Natural killer cell (primary cell): Measurements from ENCODE around the gene ACTG1. TPM values are rescaled to one million over a fixed set of nuclear protein-coding genes. Genes with fewer than 3 reads are reported as not detected.

Experiments
- ATAC-seq, 3 donors: fragments of 150-1000 bp in 2 of 3; fragments of 200-7000 bp in 1 of 3; cut with Tn5 transposase; 1 replicate in 1 of 3; 2 replicates in 2 of 3; pipeline ENCODE4 v1.10.0; 2021; ENCODE audit warnings: mild to moderate bottlenecking in 2 of 3, moderate library complexity in 2 of 3
- DNase-seq, 2 donors: peaks; one replicate each; pipeline versions ENCODE4 v3.0.0 to v3.0.0-alpha.2; 2013 to 2021; ENCODE audit warnings: mixed read lengths in 1 of 2
- H3K27ac ChIP-seq: one replicate; pipeline ENCODE4 v1.5.1; 2013; ENCODE audit warnings: mild to moderate bottlenecking, low read length
- H3K27me3 ChIP-seq: one replicate; pipeline ENCODE4 v1.6.1; 2013; ENCODE audit warnings: low read length; ENCODE audit not compliant: control insufficient read depth, insufficient read depth
- H3K36me3 ChIP-seq: one replicate; pipeline ENCODE4 v1.6.1; 2013; ENCODE audit warnings: low read length; ENCODE audit not compliant: control insufficient read depth, insufficient read depth
- H3K4me1 ChIP-seq: one replicate; pipeline ENCODE4 v1.6.1; 2013; ENCODE audit warnings: low read length; ENCODE audit not compliant: control insufficient read depth, insufficient read depth
- H3K4me3 ChIP-seq: one replicate; pipeline ENCODE4 v1.5.1; 2013; ENCODE audit warnings: low read length
- H3K9me3 ChIP-seq: one replicate; pipeline ENCODE4 v1.6.1; 2013; ENCODE audit warnings: low read length; ENCODE audit not compliant: control insufficient read depth, insufficient read depth
- H3K27ac Mint-ChIP-seq, 2 donors: one replicate each; pipeline ENCODE4 v1.8.0; 2022; ENCODE audit warnings: mild to moderate bottlenecking in 2 of 2, mixed read lengths in 2 of 2, moderate library complexity in 1 of 2
- H3K27me3 Mint-ChIP-seq, 2 donors: one replicate each; pipeline ENCODE4 v1.8.0; 2022; ENCODE audit warnings: low read depth in 2 of 2, mixed read lengths in 2 of 2
- H3K36me3 Mint-ChIP-seq: one replicate; pipeline ENCODE4 v1.8.0; 2022; ENCODE audit warnings: mixed read lengths
- H3K4me1 Mint-ChIP-seq, 2 donors: one replicate each; pipeline ENCODE4 v1.8.0; 2022; ENCODE audit warnings: mixed read lengths in 2 of 2
- H3K4me3 Mint-ChIP-seq: one replicate; pipeline ENCODE4 v1.8.0; 2022; ENCODE audit warnings: mild to moderate bottlenecking, moderate library complexity, mixed read lengths
- H3K9me3 Mint-ChIP-seq, 2 donors: one replicate each; pipeline ENCODE4 v1.8.0; 2022; ENCODE audit warnings: mixed read lengths in 2 of 2
- CTCF ChIP-seq: fragments of 200-600 bp; IDR thresholded peaks from one replicate; pipeline ENCODE4 v1.8.0; 2022; ENCODE audit warnings: antibody characterized with exemption
- WGBS: methylation state at CpG from one replicate; pipeline ENCODE4 v1.1.7; 2013; ENCODE audit warnings: missing lambda C conversion rate; ENCODE audit not compliant: insufficient coverage; 5-methylcytosine and 5-hydroxymethylcytosine counted together
- intact Hi-C: fragments of 100-400 bp; cut with micrococcal nuclease; formaldehyde crosslinking; loops from one replicate; pipeline ENCODE4 v1.14.2; 2022
- total RNA-seq, 4 donors: library from RNA; stranded (reverse); fragments of 120-200 nt in 1 of 4; gene quantifications; one replicate each; pipeline versions ENCODE4 v1.2.3 to v1.2.4, GENCODE V29; 2013 to 2022

ACTG1 gene
- total RNA-seq, 3 donors from 2014 or later (not counting 1 experiment from before 2014, with no cell fraction given), result 1,401 to 1,901 (median 1,735) TPM

GRCh38 chr17:81518113-81518784 is 5.7 kb upstream of the ACTG1 start:
- WGBS, result 67% methylated on average over 24 of the region's 24 CpGs
- DNase-seq (peak in 1 of 2 donors; percentile 23), ATAC-seq (no peak)
- peaks cover 23 to 35% of the 10 kb centered on the region in 2 donors for H3K4me1 Mint-ChIP-seq
- no peaks in the 10 kb centered on the region for H3K36me3 Mint-ChIP-seq
- Histone ChIP-seq H3K27ac (peak overlapping the region; percentile 31), H3K36me3 (no peaks in the 10 kb centered on the region), H3K4me1 (peaks cover 62% of the 10 kb centered on the region), H3K27me3 (no peaks in the 10 kb centered on the region), H3K9me3 (no peaks in the 10 kb centered on the region), H3K4me3 (no peak overlapping the region)
- H3K4me3 Mint-ChIP-seq, result peak overlapping the region; percentile 65
- TF ChIP-seq CTCF, result no peak
- no peaks in the 10 kb centered on the region for H3K9me3 Mint-ChIP-seq
- H3K27ac Mint-ChIP-seq, result peak overlapping the region in 1 of 2 donors; percentile 52
- H3K27me3 Mint-ChIP-seq, result no peaks in the 10 kb centered on the region
- intact Hi-C loops, result loop anchor here (2.0 to 10.0 kb wide), 2 partner anchors 35 to 87 kb away; partner anchors contain the start of gene FAAP100

- Mint-ChIP-seq H3K27ac (peak overlapping the region in 1 of 2 donors; percentile 52), H3K27me3 (no peaks in the 10 kb centered on the region), H3K4me3 (peak overlapping the region; percentile 65), H3K9me3 (no peaks in the 10 kb centered on the region), H3K36me3 (no peaks in the 10 kb centered on the region), H3K4me1 (peaks cover 24 to 37% of the 10 kb centered on the region in 2 donors)
- ATAC-seq (no peak), DNase-seq (peak in 1 of 2 donors; percentile 46)
- Histone ChIP-seq H3K4me3 (peak overlapping the region; percentile 2), H3K27ac (peak overlapping the region; percentile 67), H3K27me3 (no peaks in the 10 kb centered on the region), H3K36me3 (no peaks in the 10 kb centered on the region), H3K9me3 (no peaks in the 10 kb centered on the region), H3K4me1 (peaks cover 61% of the 10 kb centered on the region)
- intact Hi-C loops, result loop anchor here (2.0 to 10.0 kb wide), 2 partner anchors 35 to 87 kb away; partner anchors contain the start of gene FAAP100
- 42% methylated on average over 24 of the region's 24 CpGs for WGBS
- no peak for TF ChIP-seq CTCF
Measured at GRCh38 chr17:81517339-81518112, 4.9 kb upstream of the ACTG1 start.

GRCh38 chr17:81517009-81517338 is 4.4 kb upstream of the ACTG1 start:
- peak overlapping the region; percentile 67 for H3K27ac ChIP-seq

More at GRCh38 chr17:81517009-81517338, 4.4 kb upstream of the ACTG1 start:
- Histone ChIP-seq H3K27me3 (no peaks in the 10 kb centered on the region), H3K9me3 (no peaks in the 10 kb centered on the region), H3K4me1 (peaks cover 61% of the 10 kb centered on the region), H3K4me3 (no peak overlapping the region), H3K36me3 (peaks cover 1% of the 10 kb centered on the region)
- H3K36me3 Mint-ChIP-seq, result no peaks in the 10 kb centered on the region
- no peaks in the 10 kb centered on the region for H3K9me3 Mint-ChIP-seq
- no peak for TF ChIP-seq CTCF
- H3K27ac Mint-ChIP-seq, result no peak overlapping the region
- ATAC-seq (no peak), DNase-seq (no peak)
- WGBS, result 82% methylated on average over 9 of the region's 9 CpGs
- H3K4me1 Mint-ChIP-seq, result peaks cover 26 to 38% of the 10 kb centered on the region in 2 donors
- H3K27me3 Mint-ChIP-seq, result no peaks in the 10 kb centered on the region
- peak overlapping the region; percentile 37 for H3K4me3 Mint-ChIP-seq
- intact Hi-C loops, result loop anchor here (10.0 kb wide), 1 partner anchor 88 kb away; no protein-coding TSS in a partner anchor
